BE2C (cell line): Measurements from ENCODE around the gene MSMB.
A peak's percentile ranks its signal among the peaks of the same experiment; 100 is the strongest.
"Not testable (repeated sequence)": the region's sequence is repeated elsewhere in the genome, so short reads cannot be mapped to it uniquely, and the experiment has no call there.

Experiments used
- DNase-seq: peaks from one replicate; pipeline ENCODE4 v3.0.0-alpha.2; 2020
- H3K27me3 ChIP-seq: fragments of 250-450 bp; sonication (Bioruptor Pico); 2 replicates; pipeline ENCODE4 v1.5.1; 2020; ENCODE audit warnings: mild to moderate bottlenecking
- H3K36me3 ChIP-seq: fragments of 250-450 bp; sonication (Bioruptor Pico); 2 replicates; pipeline ENCODE4 v1.5.1; 2020; ENCODE audit warnings: mild to moderate bottlenecking
- H3K4me1 ChIP-seq: fragments of 250-450 bp; sonication (Bioruptor Pico); 2 replicates; pipeline ENCODE4 v1.5.1; 2020
- H3K4me3 ChIP-seq: 2 replicates; pipeline ENCODE4 v1.5.1; 2011; ENCODE audit warnings: low read depth, low read length
- H3K9me3 ChIP-seq: fragments of 250-450 bp; sonication (Bioruptor Pico); 2 replicates; pipeline ENCODE4 v1.5.1; 2020
- CTCF ChIP-seq: IDR thresholded peaks from 2 replicates; pipeline ENCODE4 v1.5.1; 2012; ENCODE audit warnings: mild to moderate bottlenecking, low read depth, low read length

The MSMB gene

GRCh38 chr10:45983538-45984186, 62.4 kb downstream of the MSMB start:
- peak; percentile 37 for TF ChIP-seq CTCF
- not testable (repeated sequence) for H3K4me1 ChIP-seq, H3K9me3 ChIP-seq, H3K36me3 ChIP-seq, H3K4me3 ChIP-seq, H3K27me3 ChIP-seq
- peak; percentile 42 for DNase-seq
